Upper lobe of left lung (tissue), 6 donors: ENCODE data around the gene EYA2. TPM values are rescaled to one million over a fixed set of nuclear protein-coding genes. Genes with fewer than 3 reads are reported as not detected.

Experiments
- ATAC-seq, 2 donors: fragments of 200-7000 bp; cut with Tn5 transposase; one replicate each; pipeline ENCODE4 v1.9.1; 2022; ENCODE audit warnings: mild to moderate bottlenecking in 2 of 2, moderate library complexity in 2 of 2; ENCODE audit not compliant: low FRiP score in 2 of 2
- DNase-seq, 2 donors: peaks; one replicate each; pipeline ENCODE4 v3.0.0-alpha.2; 2019 to 2020
- H3K27ac ChIP-seq, 4 donors: fragments of 200-600 bp; sonication (generic); one replicate each; pipeline ENCODE4 v1.5.1; 2016 to 2019
- H3K27me3 ChIP-seq, 4 donors: fragments of 200-600 bp; sonication (generic); one replicate each; pipeline ENCODE4 v1.5.1; 2017 to 2019
- H3K36me3 ChIP-seq, 4 donors: fragments of 200-600 bp; sonication (generic); one replicate each; pipeline ENCODE4 v1.5.1; 2016 to 2019
- H3K4me1 ChIP-seq, 4 donors: fragments of 200-600 bp; sonication (generic); one replicate each; pipeline ENCODE4 v1.5.1; 2018 to 2019
- H3K4me3 ChIP-seq, 4 donors: fragments of 200-600 bp; sonication (generic); one replicate each; pipeline ENCODE4 v1.5.1; 2017 to 2019; ENCODE audit warnings: mild to moderate bottlenecking in 2 of 4, moderate library complexity in 1 of 4
- H3K9me3 ChIP-seq, 4 donors: fragments of 200-600 bp; sonication (generic); one replicate each; pipeline ENCODE4 v1.5.1; 2018 to 2019
- EP300 ChIP-seq, 4 donors: sonication (generic); formaldehyde crosslinking; IDR thresholded peaks; one replicate each; pipeline ENCODE4 v1.5.1; 2017; ENCODE audit warnings: antibody characterized with exemption in 4 of 4, control low read depth in 2 of 4
- POLR2A ChIP-seq, 4 donors: fragments of 450-650 bp; IDR thresholded peaks; one replicate each; pipeline ENCODE4 v1.5.1; 2016 to 2017; ENCODE audit warnings: antibody characterized with exemption in 4 of 4, mild to moderate bottlenecking in 2 of 4
- POLR2AphosphoS5 ChIP-seq, 2 donors: sonication (generic); formaldehyde crosslinking; IDR thresholded peaks; one replicate each; pipeline ENCODE4 v1.5.1; 2017; ENCODE audit warnings: antibody characterized with exemption in 2 of 2
- WGBS, 2 donors: methylation state at CpG; one replicate each; pipeline ENCODE4 v1.1.5; 2017 to 2018; 5-methylcytosine and 5-hydroxymethylcytosine counted together
- total RNA-seq, 6 donors: library from RNA; depleted of rRNA in 4 of 6; stranded (reverse); fragments of >200 nt in 4 of 6; gene quantifications; one replicate each; pipeline versions ENCODE4 v1.1.0 to v1.2.1, GENCODE V29; 2016 to 2021
- TF ChIP-seq, protein P1 (sequence below), 6 experiments: fragments of 450-650 bp in 4 of 6; fragments of 200-600 bp in 2 of 6; sonication (generic) in 2 of 6; IDR thresholded peaks; one replicate each; pipeline ENCODE4 v1.5.1; 2016 to 2019; ENCODE audit warnings: antibody characterized with exemption in 6 of 6
- donor health status: DM: no; HTN: no; CAD: no; lungs with moderate emphysema.
- donor health status: DM: no; HTN: yes; CAD: no; lungs with severe emphysema.

Gene EYA2
- total RNA-seq, 6 donors from 2014 or later = 0.66 to 9.4 (median 3.0) TPM

DNA sequence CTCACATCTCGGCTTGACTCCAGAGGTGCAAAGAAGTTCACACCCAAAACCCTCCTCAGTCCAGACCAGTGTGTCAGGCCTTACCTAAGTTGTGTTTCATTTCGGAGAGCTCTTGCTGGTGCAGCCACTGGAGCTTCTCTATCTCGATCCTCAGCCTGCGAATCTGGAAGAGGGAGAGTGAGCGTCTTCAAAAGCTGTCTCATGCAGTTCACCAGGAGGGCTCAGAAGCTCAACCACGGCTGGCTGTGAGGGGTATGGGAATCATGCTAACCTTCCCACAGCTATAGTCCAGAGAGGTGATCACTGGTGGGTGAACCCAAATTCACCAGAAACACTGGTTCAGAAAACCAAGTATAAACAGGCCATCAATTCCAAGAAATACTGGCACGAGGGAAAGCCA lies 332.5 kb downstream of the EYA2 start:
- TF ChIP-seq EP300 (IDR thresholded peaks at IDR 0.05) (no peak), POLR2AphosphoS5 (IDR thresholded peaks at IDR 0.05) (no peak), POLR2A (IDR thresholded peaks at IDR 0.05) (no peak)
- TF ChIP-seq, protein P1, sequence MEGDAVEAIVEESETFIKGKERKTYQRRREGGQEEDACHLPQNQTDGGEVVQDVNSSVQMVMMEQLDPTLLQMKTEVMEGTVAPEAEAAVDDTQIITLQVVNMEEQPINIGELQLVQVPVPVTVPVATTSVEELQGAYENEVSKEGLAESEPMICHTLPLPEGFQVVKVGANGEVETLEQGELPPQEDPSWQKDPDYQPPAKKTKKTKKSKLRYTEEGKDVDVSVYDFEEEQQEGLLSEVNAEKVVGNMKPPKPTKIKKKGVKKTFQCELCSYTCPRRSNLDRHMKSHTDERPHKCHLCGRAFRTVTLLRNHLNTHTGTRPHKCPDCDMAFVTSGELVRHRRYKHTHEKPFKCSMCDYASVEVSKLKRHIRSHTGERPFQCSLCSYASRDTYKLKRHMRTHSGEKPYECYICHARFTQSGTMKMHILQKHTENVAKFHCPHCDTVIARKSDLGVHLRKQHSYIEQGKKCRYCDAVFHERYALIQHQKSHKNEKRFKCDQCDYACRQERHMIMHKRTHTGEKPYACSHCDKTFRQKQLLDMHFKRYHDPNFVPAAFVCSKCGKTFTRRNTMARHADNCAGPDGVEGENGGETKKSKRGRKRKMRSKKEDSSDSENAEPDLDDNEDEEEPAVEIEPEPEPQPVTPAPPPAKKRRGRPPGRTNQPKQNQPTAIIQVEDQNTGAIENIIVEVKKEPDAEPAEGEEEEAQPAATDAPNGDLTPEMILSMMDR (IDR thresholded peaks at IDR 0.05) = no peak
- ATAC-seq = no peak
- Histone ChIP-seq H3K4me3 (no peak overlapping the region), H3K27me3 (no peaks in the 10 kb centered on the region), H3K36me3 (peaks cover 31 to 99% (median 73%) of the 10 kb centered on the region in 4 donors), H3K9me3 (no peaks in the 10 kb centered on the region), H3K27ac (no peak overlapping the region), H3K4me1 (no peaks in the 10 kb centered on the region)
- no peak for DNase-seq
- 98 to 99% methylated on average over 7 of the region's 7 CpGs for WGBS, 2 donors

DNA sequence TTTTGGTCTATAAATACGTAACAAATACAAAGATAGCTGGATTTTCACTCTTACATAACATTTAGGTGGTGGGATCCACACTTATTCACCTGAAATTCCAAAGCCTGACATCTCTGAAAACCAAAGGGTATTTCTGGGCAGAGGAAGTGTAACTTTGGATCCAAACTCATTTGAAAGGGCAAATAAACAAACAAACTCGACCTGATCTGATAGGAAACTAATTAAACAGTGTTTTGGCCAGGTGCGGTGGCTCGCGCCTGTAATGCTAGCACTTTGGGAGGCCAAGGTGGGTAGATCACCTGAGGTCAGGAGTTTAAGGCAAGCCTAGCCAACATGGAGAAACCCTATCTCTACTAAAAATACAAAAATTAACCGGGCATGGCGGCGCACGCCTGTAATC lies 332.9 kb downstream of the EYA2 start:
- DNase-seq (no peak), ATAC-seq (no peak)
- Histone ChIP-seq H3K4me3 (no peak overlapping the region), H3K9me3 (no peaks in the 10 kb centered on the region), H3K27ac (no peak overlapping the region), H3K36me3 (peaks cover 31 to 99% (median 71%) of the 10 kb centered on the region in 4 donors), H3K27me3 (no peaks in the 10 kb centered on the region), H3K4me1 (no peaks in the 10 kb centered on the region)
- WGBS, 2 donors = 91 to 95% methylated on average over 9 of the region's 9 CpGs
- no peak for TF ChIP-seq EP300 (IDR thresholded peaks at IDR 0.05)
- TF ChIP-seq POLR2A (IDR thresholded peaks at IDR 0.05) = no peak
- TF ChIP-seq, protein P1 (IDR thresholded peaks at IDR 0.05) = no peak
- TF ChIP-seq POLR2AphosphoS5 (IDR thresholded peaks at IDR 0.05) = no peak

DNA sequence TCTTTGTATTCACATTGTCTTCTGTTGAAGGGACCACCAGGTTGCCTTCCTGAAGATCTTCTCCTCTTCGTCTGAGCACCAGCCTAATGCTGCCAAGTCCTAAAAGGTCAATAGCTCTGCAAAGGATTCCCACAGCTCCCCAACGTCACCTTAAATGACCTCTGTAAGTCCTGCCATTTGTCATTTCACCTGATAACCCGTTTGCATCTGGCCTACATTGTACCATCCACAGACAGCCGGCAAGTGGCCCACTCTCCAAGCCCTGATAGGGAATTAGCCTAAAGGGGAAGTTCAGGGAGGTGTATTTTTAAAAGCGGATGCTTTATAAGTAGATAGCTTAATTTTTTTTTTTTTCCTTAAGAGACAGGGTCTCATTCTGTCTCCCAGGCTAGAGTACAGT lies 334.0 kb downstream of the EYA2 start:
- Histone ChIP-seq H3K4me3 (no peak overlapping the region), H3K9me3 (no peaks in the 10 kb centered on the region), H3K4me1 (no peaks in the 10 kb centered on the region), H3K27me3 (no peaks in the 10 kb centered on the region), H3K36me3 (peaks cover 22 to 97% (median 64%) of the 10 kb centered on the region in 4 donors), H3K27ac (no peak overlapping the region)
- ATAC-seq (no peak), DNase-seq (no peak)
- WGBS, 2 donors = 83 to 86% methylated on average over 5 of the region's 5 CpGs
- TF ChIP-seq, protein P1 (IDR thresholded peaks at IDR 0.05) = no peak
- no peak for TF ChIP-seq EP300 (IDR thresholded peaks at IDR 0.05)
- no peak for TF ChIP-seq POLR2AphosphoS5 (IDR thresholded peaks at IDR 0.05)
- no peak for TF ChIP-seq POLR2A (IDR thresholded peaks at IDR 0.05)

DNA sequence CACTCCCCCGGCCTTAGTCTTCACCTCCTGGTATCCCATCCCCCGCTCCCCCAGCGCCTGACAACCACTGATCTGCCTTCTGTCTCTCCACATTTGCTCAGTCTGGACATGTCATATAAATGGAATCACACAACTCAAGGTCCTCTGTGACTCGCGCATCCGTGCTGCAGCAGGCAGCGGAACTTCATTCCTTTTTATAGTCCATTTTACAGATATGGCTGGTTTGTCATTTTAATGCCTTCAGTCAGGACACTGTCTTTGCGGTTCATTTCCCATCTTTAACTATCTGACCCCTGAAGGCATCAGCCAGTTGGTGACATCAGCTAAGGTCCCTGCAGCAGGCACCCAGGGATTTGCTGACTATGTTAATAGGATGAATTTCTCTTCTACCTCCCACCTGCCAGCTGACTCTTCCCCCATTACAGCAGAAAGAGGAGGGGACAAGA lies 336.2 kb downstream of the EYA2 start:
- TF ChIP-seq POLR2A (IDR thresholded peaks at IDR 0.05) (no peak), POLR2AphosphoS5 (IDR thresholded peaks at IDR 0.05) (no peak), EP300 (IDR thresholded peaks at IDR 0.05) (no peak)
- TF ChIP-seq, protein P1 (IDR thresholded peaks at IDR 0.05) = no peak
- H3K27me3 ChIP-seq = no peaks in the 10 kb centered on the region
- WGBS, 2 donors = 92 to 99% methylated on average over 8 of the region's 8 CpGs
- ATAC-seq (no peak), DNase-seq (no peak)
- H3K36me3 ChIP-seq = peaks cover 24 to 97% (median 70%) of the 10 kb centered on the region in 4 donors
- H3K4me1 ChIP-seq = no peaks in the 10 kb centered on the region
- no peak overlapping the region for H3K27ac ChIP-seq
- no peak overlapping the region for H3K4me3 ChIP-seq
- H3K9me3 ChIP-seq = no peaks in the 10 kb centered on the region

DNA sequence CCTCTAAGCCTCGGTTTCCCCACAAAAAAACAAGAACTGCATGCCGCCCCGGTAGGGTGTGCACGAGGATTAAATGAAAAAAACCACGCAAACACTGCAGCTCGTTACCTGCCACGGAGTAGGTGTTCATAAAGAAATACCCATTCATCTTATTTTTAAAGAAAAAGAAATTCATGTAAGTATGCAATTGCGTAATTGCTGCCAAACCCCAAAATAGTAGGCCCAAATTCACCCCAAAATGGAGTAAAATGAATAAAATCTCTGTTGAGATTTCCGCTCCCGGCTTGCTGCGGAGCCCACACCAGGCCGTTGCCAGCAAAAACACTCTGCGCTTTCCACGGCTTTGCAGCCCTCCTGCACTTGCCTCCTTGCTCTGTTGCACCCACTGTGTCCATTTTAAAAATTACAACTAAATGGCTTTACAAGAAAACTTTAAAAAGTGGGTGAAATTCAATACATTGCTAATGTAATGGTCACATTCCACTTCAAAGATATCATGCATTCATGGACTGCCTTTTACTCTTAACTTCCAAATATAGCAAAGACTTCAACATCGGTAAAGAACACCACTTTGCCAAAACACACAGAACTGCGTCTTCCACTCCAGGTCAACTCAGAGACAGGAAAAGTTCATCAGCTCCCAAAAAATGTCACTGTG lies 336.9 kb downstream of the EYA2 start:
- DNase-seq (no peak), ATAC-seq (no peak)
- no peak overlapping the region for H3K27ac ChIP-seq
- WGBS, 2 donors = 88 to 92% methylated on average over 16 of the region's 16 CpGs
- no peak overlapping the region for H3K4me3 ChIP-seq
- H3K9me3 ChIP-seq = no peaks in the 10 kb centered on the region
- no peak for TF ChIP-seq EP300 (IDR thresholded peaks at IDR 0.05)
- TF ChIP-seq POLR2A (IDR thresholded peaks at IDR 0.05) = no peak
- TF ChIP-seq POLR2AphosphoS5 (IDR thresholded peaks at IDR 0.05) = no peak
- TF ChIP-seq, protein P1 (IDR thresholded peaks at IDR 0.05) = no peak
- no peaks in the 10 kb centered on the region for H3K27me3 ChIP-seq
- peaks cover 24 to 97% (median 70%) of the 10 kb centered on the region in 4 donors for H3K36me3 ChIP-seq
- H3K4me1 ChIP-seq = no peaks in the 10 kb centered on the region
